GM23248 (cell line): ENCODE data around the gene PHKG2. TPM values are rescaled to one million over a fixed set of nuclear protein-coding genes. Genes with fewer than 3 reads are reported as not detected.

Source experiments
- DNase-seq: peaks from one replicate; pipeline ENCODE4 v3.0.0-alpha.2; 2015
- H2AFZ ChIP-seq: fragments of 200-600 bp; sonication (generic); 2 replicates; pipeline ENCODE4 v1.6.1; 2016; ENCODE audit warnings: antibody characterized with exemption
- H3F3A ChIP-seq: fragments of 200-600 bp; sonication (generic); 2 replicates; pipeline ENCODE4 v1.6.1; 2016; ENCODE audit warnings: mild to moderate bottlenecking, antibody characterized with exemption, mixed run types; ENCODE audit not compliant: insufficient read depth
- H3K27ac ChIP-seq: fragments of 200-600 bp; sonication (generic); 2 replicates; pipeline ENCODE4 v1.5.1; 2016; ENCODE audit warnings: mild to moderate bottlenecking
- H3K27me3 ChIP-seq: fragments of 200-600 bp; sonication (generic); replicated peaks from 2 replicates; pipeline ENCODE4 v1.6.1; 2016; ENCODE audit warnings: mild to moderate bottlenecking; ENCODE audit not compliant: insufficient read depth
- H3K36me3 ChIP-seq: fragments of 200-600 bp; sonication (generic); 2 replicates; pipeline ENCODE4 v1.6.1; 2016; ENCODE audit warnings: low read depth, mild to moderate bottlenecking
- H3K4me1 ChIP-seq: fragments of 200-600 bp; sonication (generic); 2 replicates; pipeline ENCODE4 v1.6.1; 2016; ENCODE audit warnings: mild to moderate bottlenecking; ENCODE audit not compliant: insufficient read depth
- H3K4me2 ChIP-seq: fragments of 200-600 bp; sonication (generic); one replicate; pipeline ENCODE4 v1.6.1; 2016; ENCODE audit warnings: mild to moderate bottlenecking; ENCODE audit not compliant: unreplicated experiment
- H3K4me3 ChIP-seq: fragments of 200-600 bp; sonication (generic); 2 replicates; pipeline ENCODE4 v1.5.1; 2016; ENCODE audit warnings: mild to moderate bottlenecking
- H3K79me2 ChIP-seq: fragments of 200-600 bp; sonication (generic); 2 replicates; pipeline ENCODE4 v1.6.1; 2016; ENCODE audit warnings: mild to moderate bottlenecking; ENCODE audit not compliant: insufficient read depth
- H3K9ac ChIP-seq: fragments of 200-600 bp; sonication (generic); 2 replicates; pipeline ENCODE4 v1.6.1; 2016; ENCODE audit warnings: mild to moderate bottlenecking
- H3K9me2 ChIP-seq: fragments of 200-600 bp; sonication (generic); 2 replicates; pipeline ENCODE4 v1.6.1; 2016; ENCODE audit warnings: mixed run types, mild to moderate bottlenecking, moderate library complexity; ENCODE audit not compliant: insufficient read depth
- H3K9me3 ChIP-seq: fragments of 200-600 bp; sonication (generic); one replicate; pipeline ENCODE4 v1.6.1; 2017; ENCODE audit warnings: low read depth
- H4K20me1 ChIP-seq: fragments of 200-600 bp; sonication (generic); 2 replicates; pipeline ENCODE4 v1.6.0; 2016; ENCODE audit not compliant: insufficient read depth
- EZH2 ChIP-seq: fragments of 200-600 bp; sonication (generic); IDR thresholded peaks from 2 replicates; pipeline ENCODE4 v1.6.1; 2018; ENCODE audit warnings: antibody characterized with exemption, mild to moderate bottlenecking; ENCODE audit not compliant: insufficient read depth, poor library complexity, severe bottlenecking
- EZH2phosphoT487 ChIP-seq: fragments of 200-600 bp; sonication (generic); IDR thresholded peaks from 2 replicates; pipeline ENCODE4 v1.6.1; 2018; ENCODE audit warnings: antibody characterized with exemption, moderate library complexity, mild to moderate bottlenecking, low read depth; ENCODE audit not compliant: insufficient read depth
- WGBS, 2 experiments: methylation state at CpG; one replicate each; pipeline ENCODE4 v1.1.6; 2015 to 2017; ENCODE audit warnings: low lambda C conversion rate in 2 of 2, low coverage in 1 of 2; ENCODE audit errors: missing lambda C conversion rate in 2 of 2; 5-methylcytosine and 5-hydroxymethylcytosine counted together
- in situ Hi-C: fragments of 300-500 bp; cut with MboI; formaldehyde crosslinking; loops from 2 replicates; pipeline ENCODE4 v1.15.0; 2020
- polyA plus RNA-seq: library from polyadenylated mRNA; unstranded; fragments of >200 nt; fragmentation: Nextera tagmentation; extraction: Ambion mirVana; gene quantifications from 2 replicates; pipeline ENCODE4 v1.2.1, GENCODE V29; 2016
- total RNA-seq: library from RNA; depleted of rRNA; stranded (reverse); fragments of >200 nt; shearing (Covaris generic); gene quantifications from 2 replicates; pipeline ENCODE4 v1.2.3, GENCODE V29; 2014

Gene PHKG2
- total and polyA plus RNA-seq, 2 experiments from 2014 or later = 12.5 to 17.0 TPM

GRCh38 chr16:30783280-30784109, 35.3 kb downstream of the PHKG2 start:
- H3K79me2 ChIP-seq = peaks cover 32% of the 10 kb centered on the region

DNA sequence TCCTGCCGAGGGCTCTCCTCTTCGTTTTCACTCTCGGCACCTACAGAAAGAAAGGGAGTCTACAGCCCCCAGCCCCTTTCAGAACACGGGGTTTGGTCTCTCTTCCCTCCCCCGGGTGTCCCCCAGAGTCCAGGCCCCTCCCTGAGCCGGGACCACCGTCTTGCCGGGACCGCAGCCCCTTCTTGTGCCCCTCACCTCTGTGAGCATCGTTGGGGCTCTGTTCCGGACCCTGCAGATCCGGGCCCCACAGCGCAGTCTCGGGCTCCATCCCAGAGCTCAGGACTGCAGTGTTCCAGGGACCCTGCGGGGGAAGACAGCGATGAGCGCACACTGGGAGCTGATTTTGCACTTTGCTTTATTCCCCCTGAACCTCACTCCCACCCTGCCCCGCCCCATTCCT, 36.0 kb downstream of the PHKG2 start:
- H3K4me2 ChIP-seq = no peak overlapping the region
- no peak overlapping the region for H2AFZ ChIP-seq
- no peak overlapping the region for H3K9ac ChIP-seq
- WGBS, 2 experiments = 77 to 86% methylated on average over 7 to 18 of the region's 18 CpGs
- peaks cover 32% of the 10 kb centered on the region for H3K79me2 ChIP-seq
- no peak for DNase-seq
- no peak overlapping the region for H3K4me3 ChIP-seq
- H3F3A ChIP-seq = no peaks in the 10 kb centered on the region
- TF ChIP-seq EZH2phosphoT487 (no peak), EZH2 (no peak)
- H4K20me1 ChIP-seq = no peaks in the 10 kb centered on the region
- no peaks in the 10 kb centered on the region for H3K9me3 ChIP-seq
- no peaks in the 10 kb centered on the region; the same call in 1 of the 2 replicates for H3K4me1 ChIP-seq
- H3K9me2 ChIP-seq = no peaks in the 10 kb centered on the region
- H3K36me3 ChIP-seq = no peaks in the 10 kb centered on the region
- in situ Hi-C loops = no loop called here
- H3K27me3 ChIP-seq = no peaks in the 10 kb centered on the region
- no peak overlapping the region for H3K27ac ChIP-seq

More at GRCh38 chr16:30783280-30784109, 35.3 kb downstream of the PHKG2 start:
- no peaks in the 10 kb centered on the region; the same call in 1 of the 2 replicates for H3K4me1 ChIP-seq
- 92 to 98% methylated on average over 35 to 53 of the region's 57 CpGs for WGBS, 2 experiments
- no peaks in the 10 kb centered on the region for H3K9me3 ChIP-seq
- H3K9me2 ChIP-seq = no peaks in the 10 kb centered on the region
- no peak overlapping the region for H3K4me3 ChIP-seq
- H3K27me3 ChIP-seq = no peaks in the 10 kb centered on the region
- no peak overlapping the region for H2AFZ ChIP-seq
- no peaks in the 10 kb centered on the region for H3K36me3 ChIP-seq
- no peaks in the 10 kb centered on the region for H4K20me1 ChIP-seq
- TF ChIP-seq EZH2 = no peak
- no peak for TF ChIP-seq EZH2phosphoT487
- no peak for DNase-seq
- no peak overlapping the region for H3K4me2 ChIP-seq
- no peak overlapping the region for H3K9ac ChIP-seq
- no peaks in the 10 kb centered on the region for H3F3A ChIP-seq
- no peak overlapping the region for H3K27ac ChIP-seq
- in situ Hi-C loops = no loop called here

GRCh38 chr16:30785126-30786106, 37.2 kb downstream of the PHKG2 start:
- Histone ChIP-seq H3K27me3 (no peaks in the 10 kb centered on the region), H2AFZ (0 out of 2 replicates have a peak overlapping the region, but pooled peaks have one; percentile 22), H3K9me2 (no peaks in the 10 kb centered on the region), H3K27ac (peak overlapping the region; percentile 52), H3K4me2 (peak overlapping the region; percentile 98), H3K9me3 (no peaks in the 10 kb centered on the region), H3K36me3 (no peaks in the 10 kb centered on the region), H3K9ac (peak overlapping the region; percentile 93), H3F3A (no peaks in the 10 kb centered on the region), H3K79me2 (peaks cover 32% of the 10 kb centered on the region), H3K4me1 (no peaks in the 10 kb centered on the region; the same call in 1 of the 2 replicates), H4K20me1 (no peaks in the 10 kb centered on the region), H3K4me3 (peak overlapping the region; percentile 90)
- DNase-seq = peak; percentile 29
- WGBS, 2 experiments = 86 to 87% methylated on average over 7 of the region's 7 CpGs
- in situ Hi-C loops = no loop called here
- TF ChIP-seq EZH2phosphoT487 (no peak), EZH2 (no peak)
